ENCODE measurements around the gene RBM10.
"Not testable (repeated sequence)": the region's sequence is repeated elsewhere in the genome, so short reads cannot be mapped to it uniquely, and the experiment has no call there.

RBM10 gene

GRCh38 chrX:47144626-47145394, at the start of gene RBM10, which contains the start of gene NDUFB11:
Gene RBM10 (plus strand): TSS chrX:47145221. CDS start chrX:47147482, 2,261 bp downstream.
Gene NDUFB11 (minus strand): TSS chrX:47144702. CDS start chrX:47144679, 23 bp downstream.
- peak; percentile 93 for DNase-seq

GRCh38 chrX:47097018-47097417, 48.0 kb upstream of the RBM10 start:
- no peak for DNase-seq

GRCh38 chrX:47098338-47099094, 46.5 kb upstream of the RBM10 start:
- no peak for DNase-seq

- DNase-seq, result no peak
Observed at GRCh38 chrX:47101206-47101605, 43.8 kb upstream of the RBM10 start.

- DNase-seq, result not testable (repeated sequence)
Observed at GRCh38 chrX:47110936-47111615, 33.9 kb upstream of the RBM10 start.

GRCh38 chrX:47112316-47112954, 32.6 kb upstream of the RBM10 start:
- no peak for DNase-seq

GRCh38 chrX:47116551-47117110, 28.4 kb upstream of the RBM10 start:
- not testable (repeated sequence) for DNase-seq

GRCh38 chrX:47124466-47124865, 20.6 kb upstream of the RBM10 start:
- not testable (repeated sequence) for DNase-seq

- peak; percentile 91 for DNase-seq
Observed at GRCh38 chrX:47129157-47129898, 15.7 kb upstream of the RBM10 start.

GRCh38 chrX:47129899-47130358, 15.1 kb upstream of the RBM10 start:
- DNase-seq, result no peak

- DNase-seq, result no peak
Observed at GRCh38 chrX:47133493-47133892, 11.5 kb upstream of the RBM10 start.

- DNase-seq, result not testable (repeated sequence)
Observed at GRCh38 chrX:47135650-47136049, 9.4 kb upstream of the RBM10 start.

GRCh38 chrX:47138171-47138570, 6.8 kb upstream of the RBM10 start:
- DNase-seq, result no peak

- peak; percentile 31 for DNase-seq
Observed at GRCh38 chrX:47143894-47144625, 961 bp upstream of the RBM10 start.

- no peak for DNase-seq
Observed at GRCh38 chrX:47145395-47146120, 537 bp downstream of the RBM10 start.

GRCh38 chrX:47146121-47146935, 1.3 kb downstream of the RBM10 start:
- no peak for DNase-seq

- no peak for DNase-seq
Observed at GRCh38 chrX:47146936-47147859, 2.2 kb downstream of the RBM10 start.

- peak; percentile 44 for DNase-seq
Observed at GRCh38 chrX:47148946-47149345, 3.9 kb downstream of the RBM10 start.
